SK-N-SH treated with all-trans-retinoic acid at 6 μM for 48 hours (cell line): ENCODE results near the gene STK16.
A peak's percentile ranks its signal among the peaks of the same experiment; 100 is the strongest.
"Not testable (repeated sequence)": the region's sequence is repeated elsewhere in the genome, so short reads cannot be mapped to it uniquely, and the experiment has no call there.

Experiments used
- ATAC-seq: fragments of 200-7000 bp; cut with Tn5 transposase; 3 replicates; pipeline ENCODE4 v1.9.1; 2020; ENCODE audit warnings: mild to moderate bottlenecking, moderate library complexity
- ARNTL ChIP-seq: fragments of 450-650 bp; formaldehyde crosslinking; IDR thresholded peaks from 2 replicates; pipeline ENCODE4 v1.5.0; 2020; ENCODE audit warnings: low read depth, mild to moderate bottlenecking, moderate library complexity, borderline replicate concordance
- BACH2 ChIP-seq: fragments of 250-450 bp; sonication (Bioruptor Pico); IDR thresholded peaks from 2 replicates; pipeline ENCODE4 v1.9.0; 2021; ENCODE audit warnings: mild to moderate bottlenecking, borderline replicate concordance
- CSDC2 ChIP-seq: fragments of 250-450 bp; sonication (Bioruptor Pico); IDR thresholded peaks from 2 replicates; pipeline ENCODE4 v1.5.0; 2020; ENCODE audit warnings: mild to moderate bottlenecking, moderate library complexity
- ESRRG ChIP-seq: fragments of 250-450 bp; sonication (Bioruptor Pico); IDR thresholded peaks from 2 replicates; pipeline ENCODE4 v1.6.1; 2021; ENCODE audit warnings: mild to moderate bottlenecking
- GLIS3 ChIP-seq: fragments of 250-450 bp; sonication (Bioruptor Pico); IDR thresholded peaks from 2 replicates; pipeline ENCODE4 v1.5.0; 2020; ENCODE audit warnings: mild to moderate bottlenecking, moderate library complexity
- POU6F1 ChIP-seq: fragments of 250-450 bp; sonication (Bioruptor Pico); IDR thresholded peaks from 2 replicates; pipeline ENCODE4 v1.8.0; 2021; ENCODE audit warnings: low read depth, mild to moderate bottlenecking, moderate library complexity, borderline replicate concordance
- PPARA ChIP-seq: fragments of 250-450 bp; sonication (Bioruptor Pico); IDR thresholded peaks from 2 replicates; pipeline ENCODE4 v1.5.0; 2020; ENCODE audit warnings: mild to moderate bottlenecking, borderline replicate concordance
- RARB ChIP-seq: fragments of 250-450 bp; sonication (Bioruptor Pico); IDR thresholded peaks from 2 replicates; pipeline ENCODE4 v1.8.0; 2021; ENCODE audit warnings: mild to moderate bottlenecking, moderate library complexity
- SNAI2 ChIP-seq: fragments of 250-450 bp; sonication (Bioruptor Pico); IDR thresholded peaks from 2 replicates; pipeline ENCODE4 v1.5.0; 2020; ENCODE audit warnings: mild to moderate bottlenecking, moderate library complexity
- TCF4 ChIP-seq: fragments of 250-450 bp; sonication (Bioruptor Pico); IDR thresholded peaks from 2 replicates; pipeline ENCODE4 v1.8.0; 2021; ENCODE audit warnings: mild to moderate bottlenecking, moderate library complexity, borderline replicate concordance
- TOX ChIP-seq: fragments of 250-450 bp; sonication (Bioruptor Pico); IDR thresholded peaks from 2 replicates; pipeline ENCODE4 v1.8.0; 2021; ENCODE audit warnings: mild to moderate bottlenecking, moderate library complexity, borderline replicate concordance
- ZFP3 ChIP-seq: fragments of 250-450 bp; sonication (Bioruptor Pico); IDR thresholded peaks from 2 replicates; pipeline ENCODE4 v1.5.0; 2020; ENCODE audit warnings: mild to moderate bottlenecking, moderate library complexity
- ZFP30 ChIP-seq: fragments of 450-650 bp; formaldehyde crosslinking; IDR thresholded peaks from 2 replicates; pipeline ENCODE4 v1.5.0; 2022; ENCODE audit warnings: mild to moderate bottlenecking, moderate library complexity
- ZNF565 ChIP-seq: fragments of 450-650 bp; formaldehyde crosslinking; conservative IDR thresholded peaks from 2 replicates; pipeline ENCODE4 v1.5.0; 2020; ENCODE audit warnings: low read depth, mild to moderate bottlenecking, moderate library complexity
- ZNF70 ChIP-seq: fragments of 450-650 bp; formaldehyde crosslinking; IDR thresholded peaks from 2 replicates; pipeline ENCODE4 v1.5.0; 2020; ENCODE audit warnings: mild to moderate bottlenecking, moderate library complexity
- ZNF8 ChIP-seq: fragments of 450-650 bp; formaldehyde crosslinking; IDR thresholded peaks from 2 replicates; pipeline ENCODE4 v1.5.0; 2020; ENCODE audit warnings: mild to moderate bottlenecking, moderate library complexity
- TF ChIP-seq, protein P1 (sequence below): fragments of 250-450 bp; sonication (Bioruptor Pico); IDR thresholded peaks from 2 replicates; pipeline ENCODE4 v1.5.1; 2021; ENCODE audit warnings: mild to moderate bottlenecking, moderate library complexity
- TF ChIP-seq, protein P2 (sequence below): fragments of 250-450 bp; sonication (Bioruptor Pico); IDR thresholded peaks from 2 replicates; pipeline ENCODE4 v1.5.1; 2020; ENCODE audit warnings: low read depth, mild to moderate bottlenecking, moderate library complexity

Gene STK16

DNA sequence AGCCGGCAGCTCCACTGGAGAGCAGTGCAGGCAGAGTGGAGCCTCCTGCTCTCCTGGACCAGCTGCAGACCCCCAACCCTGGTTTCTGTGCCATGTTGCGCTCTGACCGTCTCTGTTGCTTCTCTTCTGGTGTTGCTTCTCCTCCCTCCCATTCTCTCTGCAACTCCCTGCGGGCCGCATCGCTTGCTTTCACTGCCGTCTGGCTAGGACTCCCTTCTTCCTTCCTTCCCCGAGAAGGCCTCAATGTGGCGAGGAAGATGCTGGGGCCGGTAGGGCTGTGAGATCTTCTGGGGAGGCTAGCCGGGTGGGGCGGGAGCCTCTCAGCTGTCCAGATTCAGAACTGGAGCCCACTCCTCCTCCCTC is 40.1 kb downstream of the STK16 start:
- TF ChIP-seq BACH2 (CRISPR knock-in tag) = no peak
- no peak for TF ChIP-seq PPARA (CRISPR knock-in tag)
- TF ChIP-seq ESRRG (CRISPR knock-in tag) = no peak
- TF ChIP-seq RARB (CRISPR knock-in tag) = no peak
- no peak for TF ChIP-seq ZNF565 (CRISPR knock-in tag)
- TF ChIP-seq ZNF70 = no peak
- no peak for TF ChIP-seq SNAI2 (CRISPR knock-in tag)
- TF ChIP-seq GLIS3 = no peak
- no peak for TF ChIP-seq ZFP30
- no peak for TF ChIP-seq ZFP3
- no peak for TF ChIP-seq TCF4 (CRISPR knock-in tag)
- TF ChIP-seq ARNTL (CRISPR knock-in tag) = no peak
- TF ChIP-seq, protein P1, sequence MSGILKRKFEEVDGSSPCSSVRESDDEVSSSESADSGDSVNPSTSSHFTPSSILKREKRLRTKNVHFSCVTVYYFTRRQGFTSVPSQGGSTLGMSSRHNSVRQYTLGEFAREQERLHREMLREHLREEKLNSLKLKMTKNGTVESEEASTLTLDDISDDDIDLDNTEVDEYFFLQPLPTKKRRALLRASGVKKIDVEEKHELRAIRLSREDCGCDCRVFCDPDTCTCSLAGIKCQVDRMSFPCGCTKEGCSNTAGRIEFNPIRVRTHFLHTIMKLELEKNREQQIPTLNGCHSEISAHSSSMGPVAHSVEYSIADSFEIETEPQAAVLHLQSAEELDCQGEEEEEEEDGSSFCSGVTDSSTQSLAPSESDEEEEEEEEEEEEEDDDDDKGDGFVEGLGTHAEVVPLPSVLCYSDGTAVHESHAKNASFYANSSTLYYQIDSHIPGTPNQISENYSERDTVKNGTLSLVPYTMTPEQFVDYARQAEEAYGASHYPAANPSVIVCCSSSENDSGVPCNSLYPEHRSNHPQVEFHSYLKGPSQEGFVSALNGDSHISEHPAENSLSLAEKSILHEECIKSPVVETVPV = no peak
- TF ChIP-seq, protein P2, sequence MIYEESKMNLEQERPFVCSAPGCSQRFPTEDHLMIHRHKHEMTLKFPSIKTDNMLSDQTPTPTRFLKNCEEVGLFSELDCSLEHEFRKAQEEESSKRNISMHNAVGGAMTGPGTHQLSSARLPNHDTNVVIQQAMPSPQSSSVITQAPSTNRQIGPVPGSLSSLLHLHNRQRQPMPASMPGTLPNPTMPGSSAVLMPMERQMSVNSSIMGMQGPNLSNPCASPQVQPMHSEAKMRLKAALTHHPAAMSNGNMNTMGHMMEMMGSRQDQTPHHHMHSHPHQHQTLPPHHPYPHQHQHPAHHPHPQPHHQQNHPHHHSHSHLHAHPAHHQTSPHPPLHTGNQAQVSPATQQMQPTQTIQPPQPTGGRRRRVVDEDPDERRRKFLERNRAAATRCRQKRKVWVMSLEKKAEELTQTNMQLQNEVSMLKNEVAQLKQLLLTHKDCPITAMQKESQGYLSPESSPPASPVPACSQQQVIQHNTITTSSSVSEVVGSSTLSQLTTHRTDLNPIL (CRISPR knock-in tag) = no peak
- TF ChIP-seq CSDC2 (CRISPR knock-in tag) = no peak
- no peak for TF ChIP-seq ZNF8 (CRISPR knock-in tag)
- no peak for TF ChIP-seq POU6F1 (CRISPR knock-in tag)
- TF ChIP-seq, all 23 proteins: peak for 0
- no peak for ATAC-seq

GRCh38 chr2:219285894-219286425 is 40.7 kb downstream of the STK16 start:
- 0 out of 3 replicates have a peak, but pooled peaks have one; percentile 9 for ATAC-seq

GRCh38 chr2:219286436-219287115 is 41.3 kb downstream of the STK16 start:
- no peak for ATAC-seq
- TF ChIP-seq ESRRG (CRISPR knock-in tag) (no peak), SNAI2 (CRISPR knock-in tag) (no peak), CSDC2 (CRISPR knock-in tag) (no peak), PPARA (CRISPR knock-in tag) (no peak), TOX (CRISPR knock-in tag) (no peak), BACH2 (CRISPR knock-in tag) (no peak), RARB (CRISPR knock-in tag) (no peak), ARNTL (CRISPR knock-in tag) (no peak), TCF4 (CRISPR knock-in tag) (no peak)

More at GRCh38 chr2:219285894-219286425, 40.7 kb downstream of the STK16 start:
- TF ChIP-seq TCF4 (CRISPR knock-in tag) (no peak), GLIS3 (no peak), ZNF565 (CRISPR knock-in tag) (no peak), ZFP30 (no peak), ARNTL (CRISPR knock-in tag) (no peak), ESRRG (CRISPR knock-in tag) (no peak), ZNF8 (CRISPR knock-in tag) (no peak), POU6F1 (CRISPR knock-in tag) (no peak)
- TF ChIP-seq, protein P1 = no peak

GRCh38 chr2:219287116-219287440 is 41.8 kb downstream of the STK16 start:
- not testable (repeated sequence) for ATAC-seq
